ENCODE results near the gene SLAMF1.
"Not testable (repeated sequence)": the region's sequence is repeated elsewhere in the genome, so short reads cannot be mapped to it uniquely, and the experiment has no call there.

The SLAMF1 gene

DNA sequence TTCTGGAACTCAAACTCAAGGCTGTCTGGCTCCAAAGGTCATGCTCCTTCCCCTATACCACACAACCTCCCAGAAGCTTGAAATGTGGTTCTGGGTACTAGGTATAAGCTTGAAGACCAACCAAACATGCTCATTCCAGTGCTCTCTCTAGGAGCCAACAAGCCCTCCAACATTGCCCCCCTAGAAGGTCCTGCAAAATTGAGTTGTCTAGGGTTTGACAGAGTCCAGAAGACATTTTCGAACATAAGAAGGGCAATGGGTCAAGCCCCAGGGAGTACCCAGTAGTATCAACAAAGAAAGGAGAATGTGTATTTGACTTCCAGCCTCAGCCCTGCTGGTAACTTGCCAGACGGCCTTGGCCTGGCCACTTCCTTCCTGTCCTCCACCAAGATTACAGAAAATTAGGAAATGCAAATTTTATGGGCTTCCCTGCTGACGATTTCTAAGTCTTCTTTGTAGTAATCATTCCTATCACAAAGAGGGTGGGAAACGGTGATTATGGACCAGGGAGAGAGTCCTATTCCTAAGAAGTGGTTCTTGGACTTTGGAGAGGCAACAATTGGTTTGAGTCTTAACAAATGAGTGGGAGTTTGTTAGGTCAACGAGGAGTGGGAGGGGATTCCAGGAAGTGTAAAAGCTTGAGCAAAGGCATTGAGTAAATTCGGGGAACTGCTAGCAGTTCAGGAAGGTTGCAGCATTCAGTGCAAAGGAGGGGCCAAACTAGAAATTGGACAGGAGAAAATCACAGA, 18.7 kb upstream of the SLAMF1 start:
- no peak for DNase-seq (ENCODE audit: low read depth)

DNA sequence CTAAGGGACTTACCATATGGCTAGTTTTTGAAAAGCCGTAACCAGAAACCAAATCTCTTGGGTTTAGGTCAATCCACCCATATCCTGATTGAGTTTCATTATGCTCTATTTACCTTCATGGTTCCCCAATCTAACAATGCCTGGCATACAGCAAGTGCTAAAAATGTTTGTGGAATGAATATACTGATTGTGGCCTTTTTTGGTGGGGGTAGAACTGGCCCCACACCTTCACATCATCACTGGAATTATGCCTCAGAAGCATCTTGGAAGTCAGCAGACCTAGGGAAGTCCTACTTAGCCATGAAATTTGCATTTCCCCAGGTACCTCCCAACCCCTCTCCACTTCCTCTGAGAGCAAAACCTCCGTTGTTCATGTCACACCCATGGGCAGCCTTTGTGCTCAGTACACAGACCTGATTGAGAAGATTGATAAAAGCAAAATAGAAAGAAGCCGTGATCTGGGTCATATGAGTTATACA, 17.8 kb upstream of the SLAMF1 start:
- DNase-seq (ENCODE audit: low read depth), result no peak

GRCh38 chr1:160662910-160663309, 16.1 kb upstream of the SLAMF1 start:
- DNase-seq (ENCODE audit: low read depth), result no peak

- DNase-seq (ENCODE audit: low read depth), result no peak
Measured at GRCh38 chr1:160659566-160659965, 12.7 kb upstream of the SLAMF1 start.

DNA sequence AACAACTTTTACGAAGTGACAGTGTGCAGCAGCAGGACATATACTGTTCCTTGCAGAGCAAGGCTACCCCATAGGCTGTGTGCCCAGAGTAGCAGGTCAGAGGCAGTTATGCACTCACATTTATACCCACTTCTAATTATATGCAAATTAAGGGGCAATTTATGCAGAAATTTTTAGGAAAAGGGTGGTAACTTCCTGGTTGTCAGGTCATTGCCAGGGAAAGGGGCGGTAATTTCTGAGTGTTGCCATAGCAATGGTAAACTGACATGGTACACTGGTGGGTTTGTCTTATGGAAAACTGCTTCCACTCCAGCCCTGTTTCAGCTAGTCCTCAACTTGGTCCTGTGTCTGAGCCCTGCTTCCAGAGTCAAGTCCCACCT, 12.0 kb upstream of the SLAMF1 start:
- no peak for DNase-seq (ENCODE audit: low read depth)

GRCh38 chr1:160658162-160658813, 11.4 kb upstream of the SLAMF1 start:
- no peak for DNase-seq (ENCODE audit: low read depth)

- no peak for DNase-seq (ENCODE audit: low read depth)
Measured at GRCh38 chr1:160657250-160657781, 10.5 kb upstream of the SLAMF1 start.

DNA sequence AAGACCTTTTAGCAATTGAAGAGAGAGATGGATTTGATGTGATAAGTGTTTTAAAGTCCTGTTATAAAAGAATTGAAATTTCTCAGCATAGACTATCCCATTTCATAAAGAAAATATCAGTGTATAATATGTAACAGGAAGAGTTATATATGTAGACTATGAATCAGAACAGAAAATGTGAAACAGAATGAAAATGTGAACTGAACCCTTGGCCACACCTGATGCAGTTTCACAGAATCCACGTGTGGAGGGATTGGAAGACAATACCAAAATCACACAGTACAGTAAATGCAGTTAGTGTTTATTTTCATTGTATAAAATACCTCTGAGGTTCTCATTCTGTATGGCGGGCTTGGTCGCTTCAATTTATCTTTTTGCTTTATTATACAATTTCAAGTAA, 9.9 kb upstream of the SLAMF1 start:
- no peak for DNase-seq (ENCODE audit: low read depth)

DNA sequence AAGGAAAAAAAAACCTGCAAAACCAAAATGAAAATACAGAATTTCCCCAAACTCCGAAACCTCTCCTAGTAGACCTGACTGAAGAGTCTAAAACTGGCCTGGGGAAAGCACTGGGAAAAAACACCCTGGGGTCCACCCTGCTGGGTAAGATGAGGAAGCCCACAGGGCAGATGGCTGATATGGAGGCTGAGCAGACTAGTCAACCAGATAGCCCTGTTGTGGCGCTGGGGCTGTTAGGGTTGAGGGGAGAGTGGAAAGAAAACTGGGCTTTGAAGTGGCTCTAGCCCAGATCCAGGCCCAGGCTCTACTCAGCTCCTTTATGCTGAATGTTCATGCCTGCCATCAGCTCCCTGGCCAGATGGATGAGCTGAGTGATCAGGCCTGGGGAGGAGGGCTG, 6.8 kb upstream of the SLAMF1 start:
- no peak for DNase-seq (ENCODE audit: low read depth)

DNA sequence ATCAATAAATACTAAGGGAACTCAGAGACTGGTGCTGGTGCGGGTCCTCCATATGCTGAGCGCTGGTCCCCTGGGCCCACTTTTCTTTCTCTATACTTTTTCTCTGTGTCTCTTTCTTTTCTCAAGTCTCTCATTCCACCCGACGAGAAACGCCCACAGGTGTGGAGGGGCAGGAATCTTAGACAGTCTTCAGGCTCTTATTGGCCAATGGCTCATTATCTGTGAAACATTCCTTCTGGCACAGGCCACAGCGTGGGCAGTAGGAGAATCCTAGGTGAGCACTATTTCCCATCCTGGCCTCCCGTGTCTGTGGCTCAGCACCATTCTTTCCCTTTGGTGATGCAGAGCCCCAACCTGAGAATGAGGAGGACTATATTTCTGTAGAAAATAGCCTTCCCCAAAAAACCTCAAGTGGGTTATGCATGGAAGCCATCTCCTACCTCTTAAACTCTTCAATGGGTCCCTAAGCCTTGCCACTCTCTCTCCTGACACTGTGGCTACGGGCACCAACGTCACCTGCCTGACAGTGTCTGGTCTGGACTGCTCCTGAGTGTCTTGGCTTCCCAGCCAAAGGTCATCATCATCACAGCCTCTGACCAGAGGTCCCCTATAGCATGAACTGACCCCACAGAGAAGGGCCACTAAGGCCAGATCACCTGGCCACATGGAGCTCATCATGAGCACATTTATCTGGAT, 6.2 kb upstream of the SLAMF1 start:
- no peak for DNase-seq (ENCODE audit: low read depth)

- not testable (repeated sequence) for DNase-seq (ENCODE audit: low read depth)
Measured at GRCh38 chr1:160652065-160652641, 5.3 kb upstream of the SLAMF1 start.

DNA sequence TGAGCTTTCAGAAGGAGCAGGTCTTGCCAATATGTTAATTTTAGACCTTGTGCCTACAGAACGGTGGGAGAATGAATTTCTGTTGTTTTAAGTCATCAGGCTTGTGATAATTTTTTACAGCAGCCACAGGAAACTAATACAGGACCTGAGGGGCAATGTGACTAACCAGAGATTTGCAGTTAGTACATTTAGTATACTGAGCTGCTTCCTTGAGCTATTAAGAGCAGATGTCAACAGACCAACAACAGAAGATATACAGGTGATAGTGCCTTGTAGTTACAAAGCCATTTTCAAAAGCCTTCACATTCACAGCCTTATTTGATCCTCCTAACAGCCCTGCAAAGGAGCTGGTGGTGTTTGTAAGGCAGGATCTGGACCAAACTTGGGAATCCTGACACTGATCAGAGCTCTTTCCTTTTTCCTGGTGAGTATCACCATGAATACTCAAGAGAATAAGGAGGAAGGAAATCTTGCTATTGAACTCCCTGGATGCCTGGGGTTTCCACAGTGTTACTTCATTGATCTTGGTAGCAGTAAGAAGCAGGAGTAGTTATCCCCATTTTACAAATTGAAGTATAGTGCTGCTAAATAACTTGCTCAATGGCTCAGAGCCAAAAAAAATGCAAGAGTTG, 4.7 kb upstream of the SLAMF1 start:
- no peak for DNase-seq (ENCODE audit: low read depth)

GRCh38 chr1:160647329-160647720, 481 bp upstream of the SLAMF1 start:
- no peak for DNase-seq (ENCODE audit: low read depth)

DNA sequence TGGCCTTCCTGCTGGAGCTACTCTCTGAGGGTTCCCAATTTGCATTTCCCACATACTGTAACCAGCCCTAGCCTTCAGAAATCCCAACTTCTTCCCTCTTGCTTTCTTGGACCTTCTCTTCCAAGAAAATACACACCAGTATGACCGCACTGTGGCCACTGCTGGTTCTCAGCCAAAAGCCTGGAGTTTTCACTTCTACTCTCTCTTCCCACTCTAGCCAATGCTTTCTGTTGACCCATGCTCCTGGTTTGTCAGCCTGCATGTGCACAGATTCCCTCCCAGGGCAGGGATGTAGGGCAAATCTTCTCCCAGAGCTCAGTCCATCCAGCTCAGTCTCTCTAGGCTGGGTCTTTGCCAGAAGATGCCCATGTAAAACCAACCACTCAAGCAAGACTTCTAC, 664 bp downstream of the SLAMF1 start:
- no peak for DNase-seq (ENCODE audit: low read depth)

DNA sequence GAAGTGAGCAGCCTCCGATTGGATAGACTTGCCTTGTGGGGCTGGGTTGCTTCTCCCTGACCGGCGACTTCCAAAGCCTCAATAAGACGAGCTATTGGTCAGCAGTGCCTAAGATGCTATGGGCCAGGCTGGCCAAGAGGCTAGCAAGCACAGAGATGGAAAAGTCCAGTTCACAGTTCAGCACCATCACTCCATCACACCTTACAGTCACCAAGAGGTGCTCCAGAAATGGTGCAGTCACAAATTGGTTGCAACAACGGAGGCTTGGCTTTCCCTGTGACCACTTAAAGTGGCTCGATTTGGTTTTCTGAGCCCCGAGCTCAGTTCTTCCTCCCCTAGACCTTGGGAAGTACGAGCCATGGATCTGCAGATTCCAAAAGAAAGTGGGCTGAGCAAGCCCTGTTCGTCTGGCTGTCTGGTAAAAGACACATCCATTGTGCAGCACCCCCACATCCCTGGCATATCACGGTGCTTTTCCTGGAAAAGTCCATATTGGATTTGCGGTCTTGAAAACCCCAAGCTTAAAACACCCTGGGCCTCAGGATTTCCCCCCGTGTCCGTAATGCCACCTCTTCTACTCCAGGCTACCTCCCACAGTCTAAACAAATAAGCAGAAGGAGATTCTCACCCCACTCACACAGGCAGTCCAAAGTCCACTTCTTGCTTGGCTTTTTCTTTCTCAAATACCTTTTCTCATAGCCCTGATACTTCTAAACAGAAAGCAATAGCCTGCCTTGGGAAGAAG, 1.3 kb downstream of the SLAMF1 start:
- no peak for DNase-seq (ENCODE audit: low read depth)

DNA sequence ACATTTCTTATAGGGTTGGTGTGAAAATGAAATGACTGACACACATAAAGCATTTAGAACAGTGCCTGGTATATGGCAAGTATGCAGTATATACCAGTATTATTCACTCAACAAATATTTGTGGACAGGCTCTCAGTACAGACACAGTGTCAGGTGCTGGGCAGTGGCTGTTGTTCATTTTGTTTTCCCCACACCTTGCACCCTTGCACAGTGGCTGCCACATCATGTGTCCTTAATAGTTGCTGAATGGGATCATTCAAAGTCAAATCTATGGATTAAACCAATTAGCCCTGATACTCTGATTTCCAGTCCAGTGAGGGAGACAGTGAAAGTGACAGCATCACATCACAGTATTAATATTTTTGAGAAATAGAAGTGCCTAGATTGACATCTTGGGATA, 2.4 kb downstream of the SLAMF1 start:
- no peak for DNase-seq (ENCODE audit: low read depth)

DNA sequence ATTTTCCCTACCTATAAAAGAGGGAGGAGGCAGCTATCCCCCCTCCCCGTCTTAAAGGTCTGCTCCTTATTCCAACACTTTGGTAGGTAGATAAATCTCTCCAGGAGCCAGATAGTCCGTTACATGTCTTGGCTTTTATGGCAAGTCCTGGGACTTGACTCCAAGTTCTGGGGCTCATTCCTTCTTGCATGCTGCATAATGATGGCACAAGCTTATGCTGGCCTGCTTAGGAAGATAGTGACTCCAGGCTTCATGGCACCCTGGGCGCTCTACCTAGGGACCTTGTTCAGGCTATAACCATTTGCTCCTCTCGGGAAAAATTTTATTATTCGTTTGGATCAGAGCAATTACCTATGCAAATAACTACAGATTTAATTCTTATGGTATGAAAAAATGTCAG, 3.7 kb downstream of the SLAMF1 start:
- DNase-seq (ENCODE audit: low read depth), result no peak

GRCh38 chr1:160642281-160642644, 4.6 kb downstream of the SLAMF1 start:
- DNase-seq (ENCODE audit: low read depth), result no peak

GRCh38 chr1:160641323-160642280, 5.2 kb downstream of the SLAMF1 start:
- no peak for DNase-seq (ENCODE audit: low read depth)
